GM23338 (cell line): ENCODE data around the gene GPRC5C. TPM values are rescaled to one million over a fixed set of nuclear protein-coding genes. Genes with fewer than 3 reads are reported as not detected.

Source experiments
- ATAC-seq: fragments of 200-7000 bp; cut with Tn5 transposase; 3 replicates; pipeline ENCODE4 v1.9.1; 2020
- DNase-seq: peaks from one replicate; pipeline ENCODE4 v3.0.0-alpha.2; 2015; ENCODE audit warnings: low spot score
- H2AFZ ChIP-seq: fragments of 200-600 bp; sonication (generic); 2 replicates; pipeline ENCODE4 v1.8.0; 2016; ENCODE audit warnings: antibody characterized with exemption, mild to moderate bottlenecking, moderate library complexity
- H3F3A ChIP-seq: fragments of 200-600 bp; sonication (generic); replicated peaks from 2 replicates; pipeline ENCODE4 v1.8.0; 2017; ENCODE audit warnings: antibody characterized with exemption, mixed run types, low read depth
- H3K27ac ChIP-seq: fragments of 200-600 bp; sonication (generic); 2 replicates; pipeline ENCODE4 v1.6.1; 2016; ENCODE audit warnings: low read depth
- H3K27me3 ChIP-seq: fragments of 200-600 bp; sonication (generic); 2 replicates; pipeline ENCODE4 v1.8.0; 2016; ENCODE audit warnings: mild to moderate bottlenecking, mixed run types, moderate library complexity; ENCODE audit not compliant: insufficient read depth
- H3K36me3 ChIP-seq: fragments of 200-600 bp; sonication (generic); 2 replicates; pipeline ENCODE4 v1.8.0; 2016; ENCODE audit warnings: mild to moderate bottlenecking; ENCODE audit not compliant: insufficient read depth
- H3K4me1 ChIP-seq: fragments of 200-600 bp; sonication (generic); 2 replicates; pipeline ENCODE4 v1.8.0; 2016; ENCODE audit warnings: mild to moderate bottlenecking, moderate library complexity; ENCODE audit not compliant: insufficient read depth
- H3K4me2 ChIP-seq: fragments of 200-600 bp; sonication (generic); 2 replicates; pipeline ENCODE4 v1.7.1; 2017; ENCODE audit warnings: mixed run types
- H3K4me3 ChIP-seq: fragments of 200-600 bp; sonication (generic); 2 replicates; pipeline ENCODE4 v1.6.1; 2016; ENCODE audit warnings: mixed run types
- H3K79me2 ChIP-seq: fragments of 200-600 bp; sonication (generic); replicated peaks from 2 replicates; pipeline ENCODE4 v1.8.0; 2017; ENCODE audit warnings: mild to moderate bottlenecking; ENCODE audit not compliant: insufficient read depth
- H3K9me2 ChIP-seq: fragments of 200-600 bp; sonication (generic); 2 replicates; pipeline ENCODE4 v1.8.0; 2017; ENCODE audit not compliant: insufficient read depth
- H4K20me1 ChIP-seq: fragments of 200-600 bp; sonication (generic); replicated peaks from 2 replicates; pipeline ENCODE4 v1.8.0; 2017; ENCODE audit warnings: mild to moderate bottlenecking; ENCODE audit not compliant: insufficient read depth
- H3K27ac Mint-ChIP-seq: 2 replicates; pipeline ENCODE4 v1.8.0; 2020; ENCODE audit warnings: inconsistent platforms, mild to moderate bottlenecking, moderate library complexity, mixed read lengths
- H3K27me3 Mint-ChIP-seq: 3 replicates; pipeline ENCODE4 v1.8.0; 2022; ENCODE audit warnings: low read depth, mild to moderate bottlenecking, moderate library complexity, mixed read lengths, inconsistent platforms; ENCODE audit not compliant: insufficient read depth, poor library complexity
- H3K36me3 Mint-ChIP-seq: 3 replicates; pipeline ENCODE4 v1.8.0; 2021; ENCODE audit warnings: low read depth, mild to moderate bottlenecking, inconsistent platforms, moderate library complexity, mixed read lengths
- H3K4me1 Mint-ChIP-seq: 3 replicates; pipeline ENCODE4 v1.8.0; 2020; ENCODE audit warnings: mild to moderate bottlenecking, inconsistent platforms, mixed read lengths
- H3K4me3 Mint-ChIP-seq: 3 replicates; pipeline ENCODE4 v1.8.0; 2021; ENCODE audit warnings: moderate library complexity, mild to moderate bottlenecking, inconsistent platforms, mixed read lengths
- H3K9me3 Mint-ChIP-seq: 3 replicates; pipeline ENCODE4 v1.8.0; 2020; ENCODE audit warnings: moderate library complexity, mild to moderate bottlenecking, inconsistent platforms, mixed read lengths
- EZH2 ChIP-seq: fragments of 200-600 bp; sonication (generic); IDR thresholded peaks from one replicate; pipeline ENCODE4 v1.8.0; 2017; ENCODE audit warnings: antibody characterized with exemption, mild to moderate bottlenecking, low read depth; ENCODE audit not compliant: unreplicated experiment
- POLR2AphosphoS5 ChIP-seq: IDR thresholded peaks from 2 replicates; pipeline ENCODE4 v1.6.1; 2016; ENCODE audit warnings: antibody characterized with exemption, low read depth
- REST ChIP-seq: IDR thresholded peaks from one replicate; pipeline ENCODE4 v1.6.1; 2018; ENCODE audit warnings: antibody characterized with exemption; ENCODE audit not compliant: unreplicated experiment
- STAT1 ChIP-seq: IDR thresholded peaks from one replicate; pipeline ENCODE4 v1.6.1; 2016; ENCODE audit warnings: antibody characterized with exemption; ENCODE audit not compliant: unreplicated experiment
- ZNF462 ChIP-seq: fragments of 250-450 bp; sonication (Bioruptor Pico); IDR thresholded peaks from 2 replicates; pipeline ENCODE4 v1.5.0; 2020; ENCODE audit warnings: mild to moderate bottlenecking, moderate library complexity
- polyA plus RNA-seq: library from polyadenylated mRNA; unstranded; fragments of >200 nt; fragmentation: Nextera tagmentation; extraction: Ambion mirVana; gene quantifications from 2 replicates; pipeline ENCODE4 v1.2.1, GENCODE V29; 2016
- total RNA-seq: library from RNA; depleted of rRNA; stranded (reverse); fragments of >200 nt; shearing (Covaris generic); gene quantifications from 2 replicates; pipeline ENCODE4 v1.2.3, GENCODE V29; 2014

Gene GPRC5C
- total and polyA plus RNA-seq, 2 experiments from 2014 or later = 9.0 to 22.4 TPM

- TF ChIP-seq ZNF462 (CRISPR knock-in tag) (no peak), EZH2 (no peak), STAT1 (no peak), POLR2AphosphoS5 (no peak), REST (no peak)
Measured at GRCh38 chr17:74455025-74455545, 23.2 kb downstream of the GPRC5C start (continued).

- no peak overlapping the region for H3K27ac ChIP-seq
- H3K4me3 ChIP-seq = no peak overlapping the region
- no peak overlapping the region for H3K27ac Mint-ChIP-seq
- peaks cover 18% of the 10 kb centered on the region for H3K4me1 ChIP-seq
- H3K9me2 ChIP-seq = no peaks in the 10 kb centered on the region
- H4K20me1 ChIP-seq = no peaks in the 10 kb centered on the region
- H3K27me3 Mint-ChIP-seq = peaks cover 31% of the 10 kb centered on the region
- 0 out of 2 replicates have a peak overlapping the region, but pooled peaks have one; percentile 38 for H3K4me2 ChIP-seq
- H3K36me3 ChIP-seq = no peaks in the 10 kb centered on the region
- peaks cover 44% of the 10 kb centered on the region for H3K4me1 Mint-ChIP-seq
- H3F3A ChIP-seq = no peaks in the 10 kb centered on the region; the same call in 1 of the 2 replicates
- no peaks in the 10 kb centered on the region for H3K9me3 Mint-ChIP-seq
- H3K27me3 ChIP-seq = peaks cover 28% of the 10 kb centered on the region
- ATAC-seq (no peak), DNase-seq (no peak)
- no peaks in the 10 kb centered on the region for H3K79me2 ChIP-seq
- no peaks in the 10 kb centered on the region for H3K36me3 Mint-ChIP-seq
- H2AFZ ChIP-seq = no peak overlapping the region
- peak overlapping the region; percentile 28; the same call in 2 of the 3 replicates for H3K4me3 Mint-ChIP-seq
- TF ChIP-seq POLR2AphosphoS5 = no peak
- no peak for TF ChIP-seq ZNF462 (CRISPR knock-in tag)
Measured at GRCh38 chr17:74455821-74456220, 23.9 kb downstream of the GPRC5C start.
